HCT116 (cell line): ENCODE results near the gene COL19A1. TPM values are rescaled to one million over a fixed set of nuclear protein-coding genes. Genes with fewer than 3 reads are reported as not detected.

Source experiments
- ATAC-seq: fragments of 200-7000 bp; cut with Tn5 transposase; 2 replicates; pipeline ENCODE4 v1.9.1; 2020; ENCODE audit warnings: mild to moderate bottlenecking, moderate library complexity
- BruUV-seq: library from RNA; stranded (reverse); fragments of 400-500 nt; replicated peaks from 2 replicates; lab custom pipeline; 2021; lab: Mats Ljungman, UMichigan
- CTCF ChIA-PET: fragments of 300-600 bp; sonication (Branson Sonifier 250); formaldehyde crosslinking; loops from one replicate; lab custom pipeline; 2021; ENCODE audit warnings: antibody characterized with exemption; lab: Charles Lee
- POLR2A ChIA-PET: fragments of 300-600, 350-600 bp; sonication (Branson Sonifier 250); formaldehyde crosslinking; loops from one replicate; lab custom pipeline; 2021; ENCODE audit warnings: antibody characterized with exemption; lab: Charles Lee
- RAD21 ChIA-PET, 2 experiments: fragments of 300-600 bp; sonication (Branson Sonifier 250); formaldehyde crosslinking; loops; one replicate each; lab custom pipeline; 2023; ENCODE audit warnings: low total read pairs in 2 of 2; ENCODE audit not compliant: uncharacterized antibody in 2 of 2, unreplicated experiment in 2 of 2, low non-redundant PET in 1 of 2; lab: Charles Lee
- DNase-seq: peaks from one replicate; pipeline ENCODE4 v3.0.0-alpha.2; 2010; ENCODE audit warnings: low read depth, low spot score
- H2AFZ ChIP-seq: fragments of 200-600 bp; shearing (Covaris generic), sonication (generic); 2 replicates; pipeline ENCODE4 v1.6.1; 2017; ENCODE audit warnings: low read depth, mixed run types, mixed read lengths, antibody characterized with exemption, low read length; ENCODE audit not compliant: poor library complexity, severe bottlenecking
- H3K27ac ChIP-seq: 2 replicates; pipeline ENCODE4 v1.5.1; 2012; ENCODE audit warnings: low read depth, low read length
- H3K27me3 ChIP-seq: fragments of 200-600 bp; sonication (generic); 2 replicates; pipeline ENCODE4 v1.6.1; 2016; ENCODE audit warnings: mixed run types, low read length, mixed read lengths; ENCODE audit not compliant: insufficient read depth
- H3K36me3 ChIP-seq, 2 experiments: fragments of 200-500 bp in 1 of 2; fragments of 200-600 bp in 1 of 2; sonication (Bioruptor generic) in 1 of 2; sonication (generic) in 1 of 2; 2 replicates each; pipeline versions ENCODE4 v1.5.1 to v1.6.1; 2014 to 2016; ENCODE audit warnings: low read length in 2 of 2, inconsistent platforms in 1 of 2, mixed read lengths in 1 of 2, mixed run types in 1 of 2; ENCODE audit not compliant: insufficient read depth in 2 of 2, control insufficient read depth in 1 of 2
- H3K4me1 ChIP-seq, 2 experiments: fragments of 200-600 bp in 1 of 2; sonication (generic) in 1 of 2; 2 replicates each; pipeline versions ENCODE4 v1.5.1 to v1.6.1; 2012 to 2017; ENCODE audit warnings: low read length in 2 of 2, inconsistent platforms in 1 of 2, mild to moderate bottlenecking in 1 of 2, mixed read lengths in 1 of 2, mixed run types in 1 of 2, moderate library complexity in 1 of 2; ENCODE audit not compliant: insufficient read depth in 2 of 2, control insufficient read depth in 1 of 2
- H3K4me2 ChIP-seq: fragments of 200-600 bp; sonication (generic); 2 replicates; pipeline ENCODE4 v1.6.1; 2017; ENCODE audit warnings: mixed run types, low read length, mixed read lengths
- H3K4me3 ChIP-seq, 2 experiments: fragments of 200-600 bp in 1 of 2; sonication (generic) in 1 of 2; replicated peaks in 1 of 2; 2 replicates each; pipeline ENCODE4 v1.5.1; 2011 to 2016; ENCODE audit warnings: low read length in 2 of 2, control low read depth in 1 of 2, low read depth in 1 of 2, mild to moderate bottlenecking in 1 of 2, mixed read lengths in 1 of 2, mixed run types in 1 of 2
- H3K79me2 ChIP-seq: fragments of 200-600 bp; sonication (generic); 2 replicates; pipeline ENCODE4 v1.6.1; 2017; ENCODE audit warnings: mild to moderate bottlenecking, mixed run types, low read length, moderate library complexity, mixed read lengths; ENCODE audit not compliant: insufficient read depth
- H3K9ac ChIP-seq: fragments of 200-600 bp; sonication (generic); 2 replicates; pipeline ENCODE4 v1.6.1; 2016; ENCODE audit warnings: low read length, mixed read lengths
- H3K9me2 ChIP-seq: fragments of 200-600 bp; sonication (generic), shearing (Covaris generic); 2 replicates; pipeline ENCODE4 v1.6.1; 2017; ENCODE audit warnings: mixed run types, mild to moderate bottlenecking, moderate library complexity; ENCODE audit not compliant: insufficient read depth
- H3K9me3 ChIP-seq, 2 experiments: fragments of 200-500 bp in 1 of 2; fragments of 200-600 bp in 1 of 2; sonication (Bioruptor generic) in 1 of 2; sonication (generic) in 1 of 2; 2 replicates each; pipeline ENCODE4 v1.6.1; 2014 to 2017; ENCODE audit warnings: low read length in 2 of 2, mixed read lengths in 2 of 2, inconsistent platforms in 1 of 2, low read depth in 1 of 2, mild to moderate bottlenecking in 1 of 2, mixed run types in 1 of 2, moderate library complexity in 1 of 2; ENCODE audit not compliant: control insufficient read depth in 1 of 2, insufficient read depth in 1 of 2
- H4K20me1 ChIP-seq: fragments of 200-600 bp; sonication (generic), shearing (Covaris generic); 2 replicates; pipeline ENCODE4 v1.6.1; 2017; ENCODE audit warnings: mixed run types, mild to moderate bottlenecking, moderate library complexity; ENCODE audit not compliant: insufficient read depth
- CEBPB ChIP-seq: IDR thresholded peaks from 2 replicates; pipeline ENCODE4 v1.6.1; 2012; ENCODE audit warnings: low read depth
- EGR1 ChIP-seq: IDR thresholded peaks from 2 replicates; pipeline ENCODE4 v1.6.1; 2012; ENCODE audit warnings: low read depth
- EZH2 ChIP-seq: fragments of 200-600 bp; sonication (generic); IDR thresholded peaks from 2 replicates; pipeline ENCODE4 v1.6.1; 2017; ENCODE audit warnings: antibody characterized with exemption, mixed run types
- EZH2phosphoT487 ChIP-seq: fragments of 200-600 bp; IDR thresholded peaks from 2 replicates; pipeline ENCODE4 v1.6.1; 2018; ENCODE audit warnings: antibody characterized with exemption, borderline replicate concordance
- FOSL1 ChIP-seq: IDR thresholded peaks from 2 replicates; pipeline ENCODE4 v1.6.1; 2012; ENCODE audit warnings: low read depth
- JUND ChIP-seq: IDR thresholded peaks from 2 replicates; pipeline ENCODE4 v1.6.1; 2012
- POLR2A ChIP-seq: IDR thresholded peaks from 2 replicates; pipeline ENCODE4 v1.7.0; 2011; ENCODE audit warnings: borderline replicate concordance; ENCODE audit not compliant: insufficient read depth, insufficient read length; ENCODE audit errors: extremely low read depth
- POLR2AphosphoS5 ChIP-seq: IDR thresholded peaks from 2 replicates; pipeline ENCODE4 v1.6.1; 2011; ENCODE audit warnings: mild to moderate bottlenecking, low read depth, low read length, moderate library complexity
- RAD21 ChIP-seq: IDR thresholded peaks from 2 replicates; pipeline ENCODE4 v1.6.1; 2012; ENCODE audit warnings: low read depth, mild to moderate bottlenecking
- SIN3A ChIP-seq: IDR thresholded peaks from 2 replicates; pipeline ENCODE4 v1.6.1; 2012; ENCODE audit warnings: low read depth
- SP1 ChIP-seq: IDR thresholded peaks from 2 replicates; pipeline ENCODE4 v1.6.1; 2012; ENCODE audit warnings: low read depth
- SRF ChIP-seq: IDR thresholded peaks from 2 replicates; pipeline ENCODE4 v1.6.1; 2012; ENCODE audit warnings: low read depth
- TCF7L2 ChIP-seq: IDR thresholded peaks from 2 replicates; pipeline ENCODE4 v1.7.0; 2011; ENCODE audit warnings: borderline replicate concordance, inconsistent platforms; ENCODE audit not compliant: insufficient read depth, insufficient read length; ENCODE audit errors: extremely low read depth
- YY1 ChIP-seq: IDR thresholded peaks from 2 replicates; pipeline ENCODE4 v1.6.1; 2011; ENCODE audit warnings: low read length, low read depth, moderate library complexity, mild to moderate bottlenecking; ENCODE audit not compliant: insufficient replicate concordance; ENCODE audit errors: extremely low read depth
- ZFX ChIP-seq: fragments of 450-650 bp; IDR thresholded peaks from 2 replicates; pipeline ENCODE4 v1.6.1; 2017
- ZNF274 ChIP-seq: fragments of 200-500 bp; sonication (Bioruptor generic); IDR thresholded peaks from 2 replicates; pipeline ENCODE4 v1.6.1; 2014; ENCODE audit warnings: mild to moderate bottlenecking, low read depth, low read length, inconsistent platforms
- intact Hi-C: fragments of 100-400 bp; cut with micrococcal nuclease; formaldehyde crosslinking; loops from 2 replicates; pipeline ENCODE4 v1.10.0; 2022
- total RNA-seq: library from RNA; stranded (reverse); gene quantifications from one replicate; pipeline ENCODE4 v1.2.1, GENCODE V29; 2021; ENCODE audit not compliant: unreplicated experiment
- TF ChIP-seq, protein P1 (sequence below), 3 experiments: fragments of 200-600 bp in 1 of 3; sonication (generic) in 1 of 3; IDR thresholded peaks in 2 of 3; conservative IDR thresholded peaks in 1 of 3; 2 replicates each; pipeline ENCODE4 v1.5.1; 2012 to 2017; ENCODE audit warnings: low read depth in 2 of 3, low read length in 2 of 3, antibody characterized with exemption in 1 of 3, borderline replicate concordance in 1 of 3, control low read depth in 1 of 3, mild to moderate bottlenecking in 1 of 3, mixed read lengths in 1 of 3, mixed run types in 1 of 3, moderate library complexity in 1 of 3; ENCODE audit not compliant: insufficient read depth in 1 of 3
- TF ChIP-seq, protein P2 (sequence below): IDR thresholded peaks from 2 replicates; pipeline ENCODE4 v1.6.1; 2012
- TF ChIP-seq, protein P3 (sequence below): IDR thresholded peaks from 2 replicates; pipeline ENCODE4 v1.6.1; 2012

Gene COL19A1
- total RNA-seq, 1 experiment from 2014 or later, result not detected

DNA sequence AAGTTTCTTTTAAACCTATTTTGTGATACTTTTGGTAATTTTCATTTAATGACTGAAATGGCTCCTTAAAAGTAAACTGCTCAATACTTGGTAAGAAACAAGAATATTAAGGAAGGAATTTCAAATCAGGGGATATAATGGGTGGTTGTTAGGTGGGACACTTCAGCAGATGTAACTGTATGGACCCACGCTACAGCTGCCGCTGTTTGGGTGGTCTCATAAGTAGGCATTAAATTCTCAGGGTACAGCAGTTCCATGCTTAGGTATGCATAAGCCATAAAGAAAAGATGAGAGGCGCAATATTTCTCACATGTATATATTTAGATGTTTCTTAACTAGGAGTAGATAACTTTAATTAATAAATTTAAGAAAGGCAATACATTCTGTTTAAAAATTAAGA is 35.0 kb downstream of the COL19A1 start:
- ChIA-PET RAD21 (no interaction called here), CTCF (no interaction called here), POLR2A (no interaction called here)
- BruUV-seq, result no TSS peak
- intact Hi-C loops, result no loop called here
- H3K4me3 ChIP-seq, result no peak overlapping the region
- no peak overlapping the region for H2AFZ ChIP-seq
- H3K9me2 ChIP-seq, result no peaks in the 10 kb centered on the region
- H3K4me1 ChIP-seq, result no peaks in the 10 kb centered on the region
- no peaks in the 10 kb centered on the region for H3K9me3 ChIP-seq
- no peak overlapping the region for H3K4me2 ChIP-seq
- DNase-seq (no peak), ATAC-seq (no peak)
- H3K27me3 ChIP-seq, result no peaks in the 10 kb centered on the region
- no peak overlapping the region for H3K27ac ChIP-seq
- H3K79me2 ChIP-seq, result no peaks in the 10 kb centered on the region
- TF ChIP-seq ZFX, result no peak
- no peak for TF ChIP-seq ZNF274
- no peak for TF ChIP-seq SRF
- TF ChIP-seq FOSL1, result no peak
- TF ChIP-seq, protein P1, sequence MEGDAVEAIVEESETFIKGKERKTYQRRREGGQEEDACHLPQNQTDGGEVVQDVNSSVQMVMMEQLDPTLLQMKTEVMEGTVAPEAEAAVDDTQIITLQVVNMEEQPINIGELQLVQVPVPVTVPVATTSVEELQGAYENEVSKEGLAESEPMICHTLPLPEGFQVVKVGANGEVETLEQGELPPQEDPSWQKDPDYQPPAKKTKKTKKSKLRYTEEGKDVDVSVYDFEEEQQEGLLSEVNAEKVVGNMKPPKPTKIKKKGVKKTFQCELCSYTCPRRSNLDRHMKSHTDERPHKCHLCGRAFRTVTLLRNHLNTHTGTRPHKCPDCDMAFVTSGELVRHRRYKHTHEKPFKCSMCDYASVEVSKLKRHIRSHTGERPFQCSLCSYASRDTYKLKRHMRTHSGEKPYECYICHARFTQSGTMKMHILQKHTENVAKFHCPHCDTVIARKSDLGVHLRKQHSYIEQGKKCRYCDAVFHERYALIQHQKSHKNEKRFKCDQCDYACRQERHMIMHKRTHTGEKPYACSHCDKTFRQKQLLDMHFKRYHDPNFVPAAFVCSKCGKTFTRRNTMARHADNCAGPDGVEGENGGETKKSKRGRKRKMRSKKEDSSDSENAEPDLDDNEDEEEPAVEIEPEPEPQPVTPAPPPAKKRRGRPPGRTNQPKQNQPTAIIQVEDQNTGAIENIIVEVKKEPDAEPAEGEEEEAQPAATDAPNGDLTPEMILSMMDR (IDR thresholded peaks at IDR 0.05 in 2 of 3, conservative IDR thresholded peaks at IDR 0.05 in 1 of 3; ENCODE audit: borderline replicate concordance in 1 of 3, insufficient read depth in 1 of 3, low read depth in 2 of 3, low read length in 2 of 3), result no peak
- TF ChIP-seq EZH2, result no peak
- no peak for TF ChIP-seq SIN3A
- TF ChIP-seq SP1, result no peak
- no peak for TF ChIP-seq CEBPB
- TF ChIP-seq EZH2phosphoT487, result no peak
- TF ChIP-seq, protein P2, sequence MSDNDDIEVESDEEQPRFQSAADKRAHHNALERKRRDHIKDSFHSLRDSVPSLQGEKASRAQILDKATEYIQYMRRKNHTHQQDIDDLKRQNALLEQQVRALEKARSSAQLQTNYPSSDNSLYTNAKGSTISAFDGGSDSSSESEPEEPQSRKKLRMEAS, result no peak
- no peak for TF ChIP-seq YY1
- TF ChIP-seq, protein P3, sequence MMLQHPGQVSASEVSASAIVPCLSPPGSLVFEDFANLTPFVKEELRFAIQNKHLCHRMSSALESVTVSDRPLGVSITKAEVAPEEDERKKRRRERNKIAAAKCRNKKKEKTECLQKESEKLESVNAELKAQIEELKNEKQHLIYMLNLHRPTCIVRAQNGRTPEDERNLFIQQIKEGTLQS, result no peak
- no peak for TF ChIP-seq TCF7L2
- TF ChIP-seq RAD21, result no peak
- TF ChIP-seq JUND, result no peak
- TF ChIP-seq EGR1, result no peak
- no peak for TF ChIP-seq POLR2AphosphoS5
- TF ChIP-seq POLR2A, result no peak
- no peaks in the 10 kb centered on the region for H4K20me1 ChIP-seq
- H3K36me3 ChIP-seq, result no peaks in the 10 kb centered on the region
- H3K9ac ChIP-seq, result no peak overlapping the region
